Stomach (tissue), 4 donors: ENCODE data around the gene MID1.

Experiments used
- EP300 ChIP-seq: sonication (generic); formaldehyde crosslinking; IDR thresholded peaks from one replicate; pipeline ENCODE4 v1.6.1; 2017; ENCODE audit warnings: antibody characterized with exemption
- POLR2A ChIP-seq, 4 donors: fragments of 450-650 bp; IDR thresholded peaks; one replicate each; pipeline ENCODE4 v1.6.1; 2016; ENCODE audit warnings: antibody characterized with exemption in 4 of 4, control low read depth in 2 of 4, mild to moderate bottlenecking in 1 of 4, moderate library complexity in 1 of 4
- POLR2AphosphoS5 ChIP-seq, 3 donors: sonication (generic); formaldehyde crosslinking; IDR thresholded peaks; one replicate each; pipeline ENCODE4 v1.6.1; 2016; ENCODE audit warnings: antibody characterized with exemption in 3 of 3
- TF ChIP-seq, protein P1 (sequence below), 7 experiments: fragments of 450-650 bp in 4 of 7; fragments of 200-600 bp in 3 of 7; sonication (generic) in 3 of 7; IDR thresholded peaks; one replicate each; pipeline ENCODE4 v1.5.1; 2016 to 2019; ENCODE audit warnings: antibody characterized with exemption in 7 of 7, control low read depth in 2 of 7, mild to moderate bottlenecking in 1 of 7

DNA sequence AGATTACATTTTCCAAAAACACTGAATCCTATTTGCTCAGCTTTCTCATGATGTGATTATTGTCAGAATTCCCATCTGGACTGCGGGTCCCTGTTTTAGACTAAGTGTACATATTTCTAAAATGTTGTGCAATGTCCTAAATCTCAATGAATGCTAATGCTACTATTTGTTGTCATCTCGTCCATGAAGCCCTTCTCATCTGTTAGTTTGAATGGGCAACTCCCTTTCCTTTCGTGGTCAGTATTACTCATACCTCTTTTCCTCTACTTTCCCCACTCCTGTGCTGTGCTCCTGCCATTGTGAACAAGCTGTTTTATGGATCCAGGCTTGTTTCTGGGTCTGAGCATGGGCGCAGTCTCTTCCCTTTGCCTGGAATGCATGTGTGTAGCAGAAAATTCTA, 91.0 kb downstream of the MID1 start:
- TF ChIP-seq, protein P1, sequence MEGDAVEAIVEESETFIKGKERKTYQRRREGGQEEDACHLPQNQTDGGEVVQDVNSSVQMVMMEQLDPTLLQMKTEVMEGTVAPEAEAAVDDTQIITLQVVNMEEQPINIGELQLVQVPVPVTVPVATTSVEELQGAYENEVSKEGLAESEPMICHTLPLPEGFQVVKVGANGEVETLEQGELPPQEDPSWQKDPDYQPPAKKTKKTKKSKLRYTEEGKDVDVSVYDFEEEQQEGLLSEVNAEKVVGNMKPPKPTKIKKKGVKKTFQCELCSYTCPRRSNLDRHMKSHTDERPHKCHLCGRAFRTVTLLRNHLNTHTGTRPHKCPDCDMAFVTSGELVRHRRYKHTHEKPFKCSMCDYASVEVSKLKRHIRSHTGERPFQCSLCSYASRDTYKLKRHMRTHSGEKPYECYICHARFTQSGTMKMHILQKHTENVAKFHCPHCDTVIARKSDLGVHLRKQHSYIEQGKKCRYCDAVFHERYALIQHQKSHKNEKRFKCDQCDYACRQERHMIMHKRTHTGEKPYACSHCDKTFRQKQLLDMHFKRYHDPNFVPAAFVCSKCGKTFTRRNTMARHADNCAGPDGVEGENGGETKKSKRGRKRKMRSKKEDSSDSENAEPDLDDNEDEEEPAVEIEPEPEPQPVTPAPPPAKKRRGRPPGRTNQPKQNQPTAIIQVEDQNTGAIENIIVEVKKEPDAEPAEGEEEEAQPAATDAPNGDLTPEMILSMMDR (IDR thresholded peaks at IDR 0.05): no peak
- TF ChIP-seq POLR2A (IDR thresholded peaks at IDR 0.05) (no peak), POLR2AphosphoS5 (IDR thresholded peaks at IDR 0.05) (no peak), EP300 (no peak)
